ENCODE results near the gene KLHL30.

The KLHL30 gene

DNA sequence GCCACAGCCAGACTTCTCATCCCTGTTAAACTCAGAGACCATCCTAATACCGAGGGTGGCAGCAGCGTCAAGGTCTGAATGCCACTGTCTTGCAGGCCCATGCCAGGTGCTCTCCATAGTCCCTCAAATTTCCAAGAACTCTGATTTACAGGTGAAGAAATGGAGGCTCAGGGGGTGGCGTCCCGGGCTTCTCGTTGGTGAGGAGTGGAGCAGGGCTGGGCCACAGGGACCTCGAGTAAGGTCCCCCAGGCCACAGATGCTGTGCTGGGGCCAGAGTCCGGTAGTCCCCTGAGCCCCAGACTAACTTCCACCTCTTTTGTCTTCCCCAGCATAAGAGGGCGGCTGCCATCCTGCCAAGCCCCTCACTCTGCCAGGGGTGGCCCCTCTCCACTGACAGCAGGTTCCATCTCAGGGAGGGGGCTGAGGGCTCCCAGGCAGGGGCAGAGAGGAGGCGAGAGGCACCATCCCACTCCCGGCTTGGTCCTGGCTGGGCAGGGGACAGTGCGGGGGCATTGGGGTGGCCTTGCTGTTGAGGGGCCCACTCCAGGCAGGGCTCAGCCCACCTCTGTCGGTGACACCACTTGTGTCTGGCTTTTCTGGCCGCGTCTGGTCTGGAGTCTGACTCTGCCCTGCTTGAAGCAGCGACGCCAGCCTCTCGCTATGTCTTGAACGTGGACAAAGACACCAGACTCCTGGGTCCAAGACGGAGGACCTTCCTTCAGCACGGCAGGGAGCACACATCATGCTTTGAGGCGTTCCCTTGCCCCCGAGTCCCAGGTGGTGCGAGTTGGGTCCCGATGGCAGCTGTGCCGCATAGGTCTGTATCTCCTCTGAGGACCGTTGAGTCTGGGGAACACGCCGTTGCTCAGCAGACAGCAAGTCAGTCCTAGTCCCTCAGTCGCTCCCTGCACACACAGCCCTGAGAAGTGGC lies 15.9 kb upstream of the KLHL30 start:
- H3K27ac ChIP-seq (ENCODE audit: low read depth, low read length): no peak overlapping the region
- no peak overlapping the region for H3K4me3 ChIP-seq (ENCODE audit: low read depth, low read length)
- H2AFZ ChIP-seq (ENCODE audit: low read length, unreplicated experiment): no peak overlapping the region
- H3K79me2 ChIP-seq (ENCODE audit: control insufficient read depth, insufficient read depth, low read length, unreplicated experiment): no peaks in the 10 kb centered on the region
- H3K27me3 ChIP-seq (ENCODE audit: insufficient read depth, low read length): peaks cover 25% of the 10 kb centered on the region
- no peaks in the 10 kb centered on the region for H3K36me3 ChIP-seq (ENCODE audit: insufficient read depth, low read length)
- peaks cover 2% of the 10 kb centered on the region for H3K4me1 ChIP-seq (ENCODE audit: control insufficient read depth, insufficient read depth, low read length, unreplicated experiment)

DNA sequence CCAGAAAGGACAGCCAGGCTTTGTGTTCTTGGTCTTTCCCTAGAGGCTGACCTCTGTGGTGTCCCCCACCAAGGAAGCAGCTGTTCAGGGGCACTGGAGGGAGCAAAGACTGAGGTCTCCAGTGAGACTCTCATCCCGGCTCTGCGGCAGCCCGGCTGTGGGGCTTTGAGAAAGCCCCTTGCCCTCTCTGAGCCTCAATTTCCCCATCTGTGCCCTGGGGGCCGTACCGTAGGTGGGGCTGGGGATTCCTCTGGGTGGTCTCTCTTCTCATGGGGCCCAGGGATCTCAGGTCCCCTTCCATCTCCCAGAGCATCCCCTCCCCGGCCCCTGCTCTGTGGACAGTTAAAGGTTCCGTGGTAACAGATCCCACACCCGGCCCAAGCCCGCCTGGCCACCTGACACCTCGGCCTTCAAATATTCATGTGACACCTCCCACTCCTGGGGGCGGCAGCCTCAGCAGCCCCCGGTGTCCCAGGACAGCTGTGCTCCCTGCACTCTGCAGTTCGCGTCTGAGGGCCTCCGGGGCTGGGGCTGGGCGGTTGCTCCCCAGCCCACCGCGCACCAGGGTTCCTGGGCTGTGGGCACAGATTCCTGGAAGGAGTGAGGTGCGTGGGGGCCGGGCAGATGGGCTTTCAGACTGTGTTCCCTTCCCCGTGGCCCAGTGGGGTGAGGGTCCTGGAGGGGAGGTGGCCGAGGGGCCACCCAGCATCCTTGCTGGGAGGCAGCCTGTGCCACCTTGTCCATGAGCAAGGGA lies 15.1 kb upstream of the KLHL30 start:
- peaks cover 2% of the 10 kb centered on the region for H3K4me1 ChIP-seq (ENCODE audit: control insufficient read depth, insufficient read depth, low read length, unreplicated experiment)
- H3K27ac ChIP-seq (ENCODE audit: low read depth, low read length): no peak overlapping the region
- peaks cover 17% of the 10 kb centered on the region for H3K27me3 ChIP-seq (ENCODE audit: insufficient read depth, low read length)
- no peak overlapping the region for H2AFZ ChIP-seq (ENCODE audit: low read length, unreplicated experiment)
- H3K4me3 ChIP-seq (ENCODE audit: low read depth, low read length): no peak overlapping the region
- H3K79me2 ChIP-seq (ENCODE audit: control insufficient read depth, insufficient read depth, low read length, unreplicated experiment): no peaks in the 10 kb centered on the region
- H3K36me3 ChIP-seq (ENCODE audit: insufficient read depth, low read length): no peaks in the 10 kb centered on the region

DNA sequence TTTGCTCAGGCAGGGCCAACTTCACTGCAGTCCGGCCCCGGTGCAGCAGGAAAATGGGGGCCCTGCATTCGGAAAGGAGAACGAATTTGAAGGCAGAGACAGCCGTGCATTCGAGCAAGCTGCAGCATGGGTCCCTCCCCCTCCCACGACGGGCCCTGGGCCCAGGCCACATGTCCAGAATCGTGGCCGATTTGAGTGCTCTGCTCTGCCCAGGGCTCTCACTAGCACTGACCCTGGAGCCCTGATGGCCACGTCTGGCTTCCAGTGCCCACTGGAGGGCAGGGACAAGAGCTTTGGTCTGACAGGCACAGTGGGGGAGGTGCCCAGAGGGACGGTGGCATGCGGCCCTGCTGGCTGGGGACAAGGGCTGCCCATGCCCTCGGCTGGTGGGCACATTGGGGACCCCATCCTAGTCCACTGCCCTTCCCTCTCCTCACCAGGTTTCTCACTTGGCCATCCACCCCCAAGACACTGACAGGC lies 14.4 kb upstream of the KLHL30 start:
- H2AFZ ChIP-seq (ENCODE audit: low read length, unreplicated experiment): no peak overlapping the region
- no peaks in the 10 kb centered on the region for H3K79me2 ChIP-seq (ENCODE audit: control insufficient read depth, insufficient read depth, low read length, unreplicated experiment)
- H3K27me3 ChIP-seq (ENCODE audit: insufficient read depth, low read length): peaks cover 11% of the 10 kb centered on the region
- H3K4me1 ChIP-seq (ENCODE audit: control insufficient read depth, insufficient read depth, low read length, unreplicated experiment): peaks cover 2% of the 10 kb centered on the region
- H3K36me3 ChIP-seq (ENCODE audit: insufficient read depth, low read length): no peaks in the 10 kb centered on the region
- no peak overlapping the region for H3K27ac ChIP-seq (ENCODE audit: low read depth, low read length)
- H3K4me3 ChIP-seq (ENCODE audit: low read depth, low read length): no peak overlapping the region

DNA sequence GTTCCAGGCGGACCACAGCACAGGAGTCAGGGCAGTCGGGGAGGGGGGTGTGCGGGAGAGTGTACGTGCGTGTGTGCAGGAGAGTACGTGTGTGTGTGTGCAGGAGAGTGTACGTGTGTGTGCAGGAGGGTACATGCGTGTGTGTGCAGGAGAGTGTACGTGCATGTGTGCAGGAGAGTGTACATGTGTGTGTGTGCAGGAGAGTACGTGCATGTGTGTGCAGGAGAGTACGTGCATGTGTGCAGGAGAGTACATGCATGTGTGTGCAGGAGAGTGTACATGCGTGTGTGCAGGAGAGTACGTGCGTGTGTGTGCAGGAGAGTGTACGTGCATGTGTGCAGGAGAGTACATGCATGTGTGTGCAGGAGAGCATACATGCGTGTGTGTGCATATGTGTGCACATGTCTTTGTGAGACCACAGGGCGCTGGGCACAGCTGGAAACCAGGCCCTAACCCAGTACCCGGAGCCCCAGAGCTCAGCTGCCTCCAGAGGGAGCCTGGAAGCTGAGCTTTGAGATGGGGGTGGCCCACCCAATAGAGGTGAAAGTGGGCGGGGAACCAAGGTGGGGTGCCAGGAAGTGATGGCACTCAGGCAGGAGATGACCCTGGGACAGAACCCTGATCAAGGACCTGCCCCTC lies 13.9 kb upstream of the KLHL30 start:
- Histone ChIP-seq H3K4me1 (ENCODE audit: control insufficient read depth, insufficient read depth, low read length, unreplicated experiment) (peaks cover 2% of the 10 kb centered on the region), H3K4me3 (ENCODE audit: low read depth, low read length) (no peak overlapping the region), H3K27me3 (ENCODE audit: insufficient read depth, low read length) (peaks cover 6% of the 10 kb centered on the region; the same call in 1 of the 2 replicates), H2AFZ (ENCODE audit: low read length, unreplicated experiment) (no peak overlapping the region), H3K36me3 (ENCODE audit: insufficient read depth, low read length) (no peaks in the 10 kb centered on the region), H3K27ac (ENCODE audit: low read depth, low read length) (no peak overlapping the region), H3K79me2 (ENCODE audit: control insufficient read depth, insufficient read depth, low read length, unreplicated experiment) (no peaks in the 10 kb centered on the region)

DNA sequence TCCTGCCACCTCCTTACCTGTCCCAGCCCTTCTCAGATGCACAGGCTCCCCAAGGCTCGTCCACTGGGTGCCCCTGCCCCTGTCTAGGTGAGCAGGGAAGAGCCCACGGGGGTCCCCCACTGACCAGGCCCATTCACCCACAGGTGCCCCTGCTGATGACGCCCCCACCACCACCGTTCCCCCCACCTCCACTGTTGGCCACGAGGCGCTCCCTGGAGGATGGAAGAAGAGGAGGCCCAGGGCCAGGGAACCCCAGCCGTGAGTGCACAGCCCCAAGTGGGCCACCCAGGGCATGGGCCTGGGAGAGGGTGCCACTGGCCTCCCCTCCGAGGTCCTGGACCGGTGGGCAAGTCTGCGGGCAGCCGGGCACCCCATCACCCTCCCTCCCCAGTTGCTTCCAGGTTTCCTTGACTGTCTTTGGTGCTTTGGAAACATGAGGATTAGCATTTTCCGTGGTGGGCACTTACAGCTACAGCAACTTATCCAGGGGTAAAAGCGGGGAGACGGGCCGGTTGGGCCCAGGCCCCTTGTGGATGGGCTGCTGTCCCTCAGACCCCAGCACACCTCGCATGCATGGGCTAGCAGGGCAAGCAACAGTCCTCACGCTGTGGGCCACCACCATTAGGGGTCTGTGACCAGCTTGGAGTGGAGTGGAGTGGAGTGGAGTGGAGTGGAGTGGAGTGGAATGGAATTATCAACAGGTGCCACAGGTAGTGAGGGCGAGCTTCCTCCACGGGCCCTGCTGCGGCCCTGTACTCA lies 13.2 kb upstream of the KLHL30 start:
- H3K4me1 ChIP-seq (ENCODE audit: control insufficient read depth, insufficient read depth, low read length, unreplicated experiment): peaks cover 2% of the 10 kb centered on the region
- H3K36me3 ChIP-seq (ENCODE audit: insufficient read depth, low read length): no peaks in the 10 kb centered on the region

DNA sequence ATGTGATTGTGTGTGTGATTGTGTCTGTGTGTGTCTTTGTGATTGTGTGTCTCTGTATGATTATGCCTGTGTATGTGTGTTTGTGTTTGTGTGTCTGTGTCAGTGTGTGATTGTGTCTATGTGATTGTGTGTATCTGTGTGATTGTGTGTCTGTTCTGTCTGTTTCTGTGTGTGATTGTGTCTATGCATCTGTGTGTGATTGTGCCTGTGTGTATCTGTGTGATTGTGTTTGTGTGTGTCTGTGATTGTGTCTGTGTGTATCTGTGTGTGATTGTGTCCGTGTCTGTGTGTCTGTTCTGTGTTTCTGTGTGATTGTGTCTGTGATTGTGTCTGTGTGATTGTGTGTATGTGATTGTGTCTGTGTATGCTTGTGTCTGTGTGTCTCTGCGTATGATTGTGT lies 12.1 kb upstream of the KLHL30 start:
- H2AFZ ChIP-seq (ENCODE audit: low read length, unreplicated experiment): no peak overlapping the region
- H3K79me2 ChIP-seq (ENCODE audit: control insufficient read depth, insufficient read depth, low read length, unreplicated experiment): no peaks in the 10 kb centered on the region
- no peak overlapping the region for H3K27ac ChIP-seq (ENCODE audit: low read depth, low read length)
- H3K36me3 ChIP-seq (ENCODE audit: insufficient read depth, low read length): no peaks in the 10 kb centered on the region
- H3K27me3 ChIP-seq (ENCODE audit: insufficient read depth, low read length): no peaks in the 10 kb centered on the region
- no peak overlapping the region for H3K4me3 ChIP-seq (ENCODE audit: low read depth, low read length)
- H3K4me1 ChIP-seq (ENCODE audit: control insufficient read depth, insufficient read depth, low read length, unreplicated experiment): peaks cover 2% of the 10 kb centered on the region

More for the DNA sequence above, 13.2 kb upstream of the KLHL30 start:
- Histone ChIP-seq H3K4me3 (ENCODE audit: low read depth, low read length) (no peak overlapping the region), H3K79me2 (ENCODE audit: control insufficient read depth, insufficient read depth, low read length, unreplicated experiment) (no peaks in the 10 kb centered on the region), H3K27me3 (ENCODE audit: insufficient read depth, low read length) (no peaks in the 10 kb centered on the region), H3K27ac (ENCODE audit: low read depth, low read length) (no peak overlapping the region), H2AFZ (ENCODE audit: low read length, unreplicated experiment) (no peak overlapping the region)

DNA sequence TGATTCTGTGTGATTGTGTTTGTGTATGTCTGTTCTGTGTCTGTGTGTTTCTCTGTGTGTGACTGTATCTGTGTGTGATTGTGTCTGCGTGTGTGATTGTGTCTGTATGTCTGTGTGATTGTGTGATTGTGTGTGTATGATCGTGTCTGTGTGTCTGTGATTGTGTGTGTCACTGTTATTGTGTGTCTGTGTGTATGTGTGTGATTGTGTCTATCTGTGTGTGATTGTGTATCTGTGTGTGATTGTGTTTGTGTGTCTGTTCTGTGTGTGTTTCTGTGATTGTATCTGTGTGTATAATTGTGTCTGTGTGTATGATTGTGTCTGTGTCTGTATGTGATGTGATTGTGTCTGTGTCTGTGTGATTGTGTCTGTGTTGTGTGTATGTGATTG lies 11.7 kb upstream of the KLHL30 start:
- no peaks in the 10 kb centered on the region for H3K27me3 ChIP-seq (ENCODE audit: insufficient read depth, low read length)
- no peaks in the 10 kb centered on the region for H3K36me3 ChIP-seq (ENCODE audit: insufficient read depth, low read length)
- H3K4me3 ChIP-seq (ENCODE audit: low read depth, low read length): 0 out of 2 replicates have a peak overlapping the region, but pooled peaks have one; percentile 53
- no peak overlapping the region for H2AFZ ChIP-seq (ENCODE audit: low read length, unreplicated experiment)
- H3K4me1 ChIP-seq (ENCODE audit: control insufficient read depth, insufficient read depth, low read length, unreplicated experiment): peaks cover 2% of the 10 kb centered on the region
- no peaks in the 10 kb centered on the region for H3K79me2 ChIP-seq (ENCODE audit: control insufficient read depth, insufficient read depth, low read length, unreplicated experiment)
- H3K27ac ChIP-seq (ENCODE audit: low read depth, low read length): no peak overlapping the region

DNA sequence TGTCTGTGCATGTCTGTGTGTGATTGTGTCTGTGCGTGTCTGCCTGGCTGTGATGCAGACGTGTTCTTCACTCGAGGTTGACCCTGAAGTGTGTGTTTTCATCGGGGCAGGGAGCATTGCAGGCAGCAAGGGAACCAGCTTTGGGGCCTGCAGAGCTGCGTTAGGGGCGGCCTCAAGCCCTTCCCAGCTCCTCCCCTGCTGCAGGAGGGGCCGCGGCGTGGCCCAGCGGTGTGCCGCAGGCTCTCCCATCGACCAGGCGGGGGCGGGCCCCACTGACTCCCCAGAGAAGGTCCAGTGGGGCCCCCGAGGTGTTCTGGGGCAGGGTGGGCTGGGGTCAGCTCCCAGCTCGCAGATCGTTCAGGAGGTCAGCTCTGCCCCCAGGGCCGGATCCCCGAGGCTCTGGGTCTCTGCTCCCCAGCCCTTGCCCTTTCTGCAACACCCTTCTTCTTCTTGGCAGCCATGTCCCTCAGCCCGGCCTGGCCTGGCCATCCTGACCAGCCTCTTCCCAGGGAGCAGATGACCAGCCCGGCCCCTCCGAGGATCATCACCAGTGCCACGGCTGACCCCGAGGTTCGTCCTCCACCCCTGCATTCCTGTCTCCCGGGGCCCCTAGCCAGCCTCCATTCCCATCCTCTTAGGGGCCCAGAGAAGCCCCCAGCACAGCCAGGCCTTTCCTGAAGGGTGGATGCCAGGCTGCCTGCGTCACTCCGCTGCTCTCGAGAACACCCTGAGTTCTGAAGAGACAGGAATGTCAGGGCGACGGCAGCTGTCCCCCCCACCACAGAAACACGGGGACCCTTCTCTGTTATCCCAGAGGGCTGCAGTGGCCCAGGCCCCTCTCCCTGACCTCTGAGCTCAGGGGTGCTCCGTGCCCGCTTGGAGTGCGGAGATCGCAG lies 11.1 kb upstream of the KLHL30 start:
- Histone ChIP-seq H3K27ac (ENCODE audit: low read depth, low read length) (no peak overlapping the region), H3K4me1 (ENCODE audit: control insufficient read depth, insufficient read depth, low read length, unreplicated experiment) (peaks cover 2% of the 10 kb centered on the region), H2AFZ (ENCODE audit: low read length, unreplicated experiment) (no peak overlapping the region), H3K36me3 (ENCODE audit: insufficient read depth, low read length) (no peaks in the 10 kb centered on the region), H3K79me2 (ENCODE audit: control insufficient read depth, insufficient read depth, low read length, unreplicated experiment) (no peaks in the 10 kb centered on the region), H3K4me3 (ENCODE audit: low read depth, low read length) (peak overlapping the region; percentile 53), H3K27me3 (ENCODE audit: insufficient read depth, low read length) (no peaks in the 10 kb centered on the region)

DNA sequence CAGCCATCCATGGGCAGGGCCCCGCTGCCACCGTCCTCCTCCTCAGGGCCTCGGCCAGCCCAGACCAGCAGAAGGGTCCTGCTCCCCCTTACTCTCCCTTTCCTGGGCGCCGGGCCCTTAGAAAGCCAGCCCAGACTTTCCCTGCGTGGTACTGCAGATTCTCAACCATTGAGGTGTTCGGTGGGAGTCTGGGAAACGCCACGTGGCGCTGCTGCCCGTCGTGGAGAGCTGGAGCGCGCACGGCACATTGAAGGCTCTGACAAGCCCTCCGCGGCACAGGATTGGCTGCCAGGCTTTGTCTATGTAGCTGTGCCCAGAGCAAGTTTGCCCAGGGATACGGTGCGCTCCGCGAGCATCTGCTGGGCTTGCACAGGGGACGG lies 10.4 kb upstream of the KLHL30 start:
- Histone ChIP-seq H3K36me3 (ENCODE audit: insufficient read depth, low read length) (no peaks in the 10 kb centered on the region), H3K4me1 (ENCODE audit: control insufficient read depth, insufficient read depth, low read length, unreplicated experiment) (peaks cover 2% of the 10 kb centered on the region), H3K27ac (ENCODE audit: low read depth, low read length) (no peak overlapping the region), H3K27me3 (ENCODE audit: insufficient read depth, low read length) (no peaks in the 10 kb centered on the region), H3K4me3 (ENCODE audit: low read depth, low read length) (no peak overlapping the region), H2AFZ (ENCODE audit: low read length, unreplicated experiment) (no peak overlapping the region), H3K79me2 (ENCODE audit: control insufficient read depth, insufficient read depth, low read length, unreplicated experiment) (no peaks in the 10 kb centered on the region)
